Motor neuron (in vitro differentiated cells): ENCODE results near the gene PLTP. TPM values are rescaled to one million over a fixed set of nuclear protein-coding genes. Genes with fewer than 3 reads are reported as not detected.
"Not testable (repeated sequence)": the region's sequence is repeated elsewhere in the genome, so short reads cannot be mapped to it uniquely, and the experiment has no call there.

Experiments
- ATAC-seq, 8 experiments: fragments of 200-7000 bp; cut with Tn5 transposase; replicated peaks in 6 of 8; 2 replicates each; pipeline ENCODE4 v1.8.0; 2021; ENCODE audit warnings: mild to moderate bottlenecking in 8 of 8, moderate library complexity in 8 of 8
- H3K27ac ChIP-seq, 2 donors: fragments of 250-450 bp; sonication (Bioruptor Pico); 2 replicates each; pipeline ENCODE4 v1.9.0; 2021; ENCODE audit warnings: antibody characterized with exemption in 2 of 2, mild to moderate bottlenecking in 2 of 2, moderate library complexity in 1 of 2
- H3K4me1 ChIP-seq, 2 donors: fragments of 250-450 bp; sonication (Bioruptor Pico); replicated peaks in 1 of 2; 2 replicates each; pipeline ENCODE4 v1.6.1; 2021; ENCODE audit warnings: antibody characterized with exemption in 2 of 2, mild to moderate bottlenecking in 2 of 2, moderate library complexity in 1 of 2
- H3K4me3 ChIP-seq, 5 donors: fragments of 250-450 bp; sonication (Bioruptor Pico); 2 replicates each; pipeline ENCODE4 v1.9.0; 2021; ENCODE audit warnings: antibody characterized with exemption in 5 of 5, mild to moderate bottlenecking in 5 of 5, moderate library complexity in 4 of 5
- WGBS, 10 experiments: fragments of 450-650 bp; shearing (Covaris generic); methylation state at CpG; one replicate each; pipeline ENCODE4 v1.0.0; 2022; 5-methylcytosine and 5-hydroxymethylcytosine counted together
- in situ Hi-C, 9 experiments: fragments of 400-800 bp; cut with MboI; loops; one replicate each; pipeline ENCODE4 v1.15.0; 2021; ENCODE audit warnings: low sequenced_read_pairs in 9 of 9, low pct_unique_long_range_greater_than_20kb in 2 of 9; ENCODE audit not compliant: unreplicated experiment in 9 of 9
- total RNA-seq, 8 experiments: library from RNA; unstranded; fragments of 300-600 nt; gene quantifications; 2 replicates each; pipeline versions ENCODE4 v1.2.3 to v1.2.4, GENCODE V29; 2022

PLTP gene
- total RNA-seq, 8 experiments from 2014 or later: 30.7 to 638 (median 41.2) TPM

DNA sequence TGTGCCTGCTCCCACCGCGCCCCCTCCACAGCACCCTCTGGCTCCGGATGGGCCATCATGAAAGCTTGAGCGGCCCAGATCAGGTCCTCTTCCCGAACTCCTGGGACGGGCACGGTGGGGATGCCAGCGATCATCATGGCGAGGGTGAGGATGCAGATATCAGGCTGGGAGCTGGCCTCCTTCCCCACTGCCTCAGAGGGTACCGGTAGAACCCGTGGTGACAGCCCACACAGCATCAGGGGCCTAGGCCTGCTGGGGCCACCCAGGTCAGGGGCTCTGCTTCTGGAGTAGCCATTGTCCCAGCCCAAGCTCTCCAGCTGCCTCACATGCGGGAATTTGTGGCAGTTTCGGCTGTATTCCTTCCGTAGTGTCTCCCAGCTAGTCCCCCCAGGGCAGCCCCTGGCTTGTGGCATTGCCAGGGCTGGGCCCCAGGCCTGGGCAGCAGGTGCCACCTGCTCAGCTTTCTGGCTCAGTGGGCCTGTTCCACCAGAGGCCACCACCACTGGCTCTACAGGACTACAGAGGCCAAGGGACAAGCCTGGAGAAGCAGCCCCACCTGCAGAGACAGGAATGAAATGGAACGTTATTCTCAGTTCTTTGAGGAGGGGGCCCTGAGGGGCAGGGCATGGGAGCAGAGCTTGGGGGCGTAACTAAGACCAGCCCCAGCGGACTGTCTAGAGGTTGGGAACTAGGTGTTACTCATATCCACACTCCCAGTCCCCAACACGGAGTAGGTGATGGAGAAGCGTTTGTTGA, 25.2 kb downstream of the PLTP start:
- H3K4me1 ChIP-seq: peaks cover 12 to 15% of the 10 kb centered on the region in 2 donors
- ATAC-seq: no peak
- in situ Hi-C loops: no loop called here
- no peak overlapping the region for H3K4me3 ChIP-seq
- H3K27ac ChIP-seq: no peak overlapping the region
- WGBS, 10 experiments: 78 to 89% (median 80%) methylated on average over 2 to 5 of the region's 19 CpGs; no CpG with 5 or more reads in 7 of the 10 experiments

DNA sequence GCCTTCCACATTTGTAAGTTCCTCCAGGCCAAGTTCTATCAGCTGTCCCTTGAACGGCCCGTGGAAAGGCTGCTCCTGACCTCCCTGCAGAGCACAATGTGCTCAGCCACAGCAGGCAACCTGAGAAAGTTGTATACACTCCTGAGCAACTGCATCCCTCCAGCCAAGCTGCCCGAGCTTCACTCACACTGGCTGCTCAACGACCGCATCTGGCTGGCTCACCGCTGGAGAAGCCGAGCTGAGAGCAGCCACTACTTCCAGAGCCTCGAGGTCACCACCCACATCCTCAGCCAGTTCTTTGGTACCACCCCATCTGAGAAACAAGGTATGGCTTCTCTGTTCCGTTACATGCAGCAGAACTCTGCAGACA, 28.9 kb downstream of the PLTP start:
- in situ Hi-C loops: no loop called here
- Histone ChIP-seq H3K27ac (no peak overlapping the region), H3K4me3 (no peak overlapping the region), H3K4me1 (peaks cover 5 to 11% of the 10 kb centered on the region in 2 donors)
- ATAC-seq: no peak
- 80 to 100% (median 91%) methylated on average over 1 to 6 of the region's 9 CpGs; no CpG with 5 or more reads in 2 of the 10 experiments for WGBS, 10 experiments

GRCh38 chr20:45882469-45883099, 29.4 kb downstream of the PLTP start:
- no peak for ATAC-seq
- in situ Hi-C loops: no loop called here
- Histone ChIP-seq H3K27ac (no peak overlapping the region), H3K4me1 (peaks cover 5 to 11% of the 10 kb centered on the region in 2 donors), H3K4me3 (no peak overlapping the region)
- 60 to 92% (median 88%) methylated on average over 2 to 4 of the region's 4 CpGs; no CpG with 5 or more reads in 3 of the 10 experiments for WGBS, 10 experiments

DNA sequence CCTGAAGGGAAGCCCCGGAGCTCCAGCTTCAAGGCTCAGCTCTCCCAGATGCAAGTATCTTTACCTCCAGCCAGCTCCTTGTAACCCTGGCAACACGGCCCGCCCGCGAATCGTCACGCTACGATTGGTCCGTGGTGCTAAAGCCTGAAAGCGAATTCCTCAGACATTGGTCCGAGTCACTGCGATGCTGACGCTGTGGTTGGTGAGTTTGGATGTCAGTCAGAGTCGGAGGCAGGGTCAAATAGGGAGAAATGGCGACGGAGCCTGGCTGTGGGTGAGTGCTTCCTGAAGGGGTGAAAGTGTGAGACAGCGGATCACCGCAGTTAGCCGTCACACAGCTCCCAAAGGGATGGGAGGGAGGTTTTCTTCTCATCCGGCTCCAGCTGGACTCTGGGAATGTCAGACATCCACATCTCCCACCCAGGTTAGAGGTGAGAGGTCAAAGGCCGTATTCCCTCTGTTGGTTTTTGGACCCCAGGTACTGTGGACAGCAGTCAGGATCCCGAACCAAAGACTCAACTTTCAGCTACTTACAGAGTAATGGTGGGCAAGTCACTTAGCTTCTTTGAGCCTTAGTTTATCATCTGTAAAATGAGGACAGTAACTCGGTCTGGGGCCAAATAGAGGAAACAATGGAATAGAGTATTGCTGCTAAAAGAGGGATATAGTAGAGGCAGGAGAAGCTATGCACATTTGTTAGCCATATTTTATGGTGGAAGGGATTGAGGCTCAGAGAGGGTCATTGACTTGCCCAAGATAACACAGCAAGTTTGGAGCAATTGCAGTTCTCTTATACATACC, 30.8 kb downstream of the PLTP start, which contains the start of gene ZSWIM1:
Gene ZSWIM1, plus strand, starts transcription at position 240 of the 801 bp plus-strand sequence. CDS start 1,366 bp downstream, outside the sequence.
- peaks cover 5 to 11% of the 10 kb centered on the region in 2 donors for H3K4me1 ChIP-seq
- peak within 1 kb of the TSS; percentile 68 to 76 for H3K27ac ChIP-seq
- WGBS, 10 experiments: 0 to 2% (median 0%) methylated on average over 1 to 21 of the region's 23 CpGs
- H3K4me3 ChIP-seq: peak within 1 kb of the TSS; percentile 42 to 80 (median 71)
- in situ Hi-C loops: no loop called here
- ATAC-seq: peak; percentile 75 to 100 (median 98)

DNA sequence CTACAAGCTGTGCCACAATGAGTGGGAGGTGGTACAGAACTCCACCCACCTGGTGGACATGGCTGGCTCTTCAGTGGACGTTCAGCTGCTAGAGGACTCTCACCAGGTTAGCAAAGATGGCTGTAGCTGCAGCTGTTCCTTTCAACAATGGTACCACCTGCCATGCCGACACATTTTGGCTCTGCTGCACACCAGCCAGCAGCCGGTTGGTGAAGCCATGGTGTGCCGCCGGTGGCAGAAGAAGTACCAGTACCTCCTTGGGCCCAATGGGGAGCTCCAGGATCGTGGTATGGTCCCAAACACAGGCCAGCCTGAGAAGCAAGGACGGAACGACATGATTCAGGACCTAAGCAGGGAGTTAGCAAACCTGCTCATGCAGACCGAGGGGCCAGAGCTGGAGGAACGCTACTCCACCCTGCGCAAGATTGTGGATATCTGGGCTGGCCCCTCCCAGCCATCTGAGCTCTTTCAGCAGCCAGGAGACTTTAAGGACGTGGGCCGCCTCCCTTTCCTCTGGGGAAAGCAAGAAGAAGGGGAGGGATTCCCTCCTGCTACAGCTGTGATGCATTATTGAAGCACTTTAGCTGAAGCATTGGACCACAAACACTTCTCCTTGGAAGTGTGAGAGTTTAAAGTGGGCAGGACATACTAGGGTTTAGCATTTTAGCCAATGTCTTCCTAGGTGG, 33.7 kb downstream of the PLTP start:
- peak in 3 of 8 experiments; percentile 63 to 81 (median 77) for ATAC-seq
- Histone ChIP-seq H3K27ac (no peak overlapping the region), H3K4me3 (no peak overlapping the region), H3K4me1 (peaks cover 5 to 11% of the 10 kb centered on the region in 2 donors)
- WGBS, 10 experiments: 5 to 100% (median 80%) methylated on average over 1 to 8 of the region's 13 CpGs; no CpG with 5 or more reads in 2 of the 10 experiments
- in situ Hi-C loops: no loop called here

DNA sequence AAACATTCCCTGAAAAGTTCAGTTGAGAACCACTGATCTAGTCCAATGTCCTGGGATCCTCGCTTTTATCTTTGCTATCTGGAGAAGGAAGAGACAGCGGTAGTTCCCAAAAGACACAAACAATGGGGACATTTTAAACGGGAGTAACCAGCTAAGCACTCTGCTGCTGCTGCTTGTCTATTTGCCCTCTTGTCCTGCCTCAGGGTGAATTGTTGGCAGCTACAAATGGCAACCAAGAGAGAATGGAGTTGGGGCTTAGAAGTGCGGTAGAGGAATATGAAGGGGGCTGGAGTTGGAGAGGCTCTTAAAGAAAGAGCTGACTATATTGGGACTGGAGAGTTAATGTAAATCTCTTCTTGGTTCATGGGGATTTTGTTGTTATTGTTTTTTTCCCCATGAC, 37.4 kb downstream of the PLTP start:
- H3K4me1 ChIP-seq: no peaks in the 10 kb centered on the region
- 17 to 100% (median 73%) methylated on average over 1 to 3 of the region's 4 CpGs; no CpG with 5 or more reads in 2 of the 10 experiments for WGBS, 10 experiments
- in situ Hi-C loops: no loop called here
- ATAC-seq: no peak
- no peak overlapping the region for H3K4me3 ChIP-seq
- no peak overlapping the region for H3K27ac ChIP-seq

- in situ Hi-C loops, H3K27ac ChIP-seq, H3K4me3 ChIP-seq, ATAC-seq, H3K4me1 ChIP-seq: not testable (repeated sequence)
- 82 to 95% (median 86%) methylated on average over 3 to 10 of the region's 10 CpGs; no CpG with 5 or more reads in 7 of the 10 experiments for WGBS, 10 experiments
Measured at GRCh38 chr20:45874104-45874481, 37.9 kb downstream of the PLTP start.

DNA sequence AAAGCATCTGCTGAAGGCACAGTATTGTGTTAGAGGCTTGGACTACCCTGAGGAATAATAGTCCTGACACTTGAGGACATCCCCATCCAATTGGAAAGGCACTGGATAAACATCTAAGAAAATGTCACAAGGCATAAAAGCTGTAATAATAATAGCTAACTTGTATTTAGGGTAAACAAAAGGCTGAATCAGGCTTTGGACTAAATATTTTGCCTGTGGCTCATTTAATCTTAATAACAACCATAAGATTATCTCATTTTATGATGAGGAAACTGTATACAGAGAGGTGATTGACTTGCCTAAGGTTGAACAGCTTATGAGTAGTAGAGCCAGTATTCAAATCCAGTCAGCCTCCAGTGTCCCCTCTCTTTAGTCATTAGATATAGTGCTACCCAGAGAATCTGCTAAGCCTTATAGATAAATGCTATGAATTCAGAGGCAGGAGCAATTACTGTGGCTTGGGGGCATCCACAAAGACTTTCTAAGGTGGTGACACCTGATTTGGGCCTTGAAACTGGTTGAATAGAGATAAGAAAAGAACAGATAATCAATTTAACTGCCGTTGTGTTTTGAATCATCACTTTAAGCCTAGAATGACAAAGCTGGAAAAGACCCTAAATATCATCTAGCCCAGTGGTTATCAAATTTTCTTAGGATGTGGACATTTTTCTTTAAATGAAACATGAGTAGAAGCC, 38.4 kb downstream of the PLTP start:
- H3K4me1 ChIP-seq: no peaks in the 10 kb centered on the region
- H3K4me3 ChIP-seq: no peak overlapping the region
- H3K27ac ChIP-seq: no peak overlapping the region
- 71 to 100% (median 92%) methylated on average over 1 of the region's 1 CpG; no CpG with 5 or more reads in 6 of the 10 experiments for WGBS, 10 experiments
- ATAC-seq: no peak
- in situ Hi-C loops: no loop called here

- in situ Hi-C loops: no loop called here
- no peak overlapping the region for H3K4me3 ChIP-seq
- no peak overlapping the region for H3K27ac ChIP-seq
- H3K4me1 ChIP-seq: no peaks in the 10 kb centered on the region
- ATAC-seq: no peak
- 75 to 100% (median 91%) methylated on average over 1 to 4 of the region's 4 CpGs; no CpG with 5 or more reads in 4 of the 10 experiments for WGBS, 10 experiments
Measured at GRCh38 chr20:45872626-45873025, 39.3 kb downstream of the PLTP start.

- in situ Hi-C loops: no loop called here
- Histone ChIP-seq H3K4me1 (no peaks in the 10 kb centered on the region), H3K27ac (no peak overlapping the region), H3K4me3 (no peak overlapping the region)
- ATAC-seq: peak in 2 of 8 experiments; percentile 28 to 59
Measured at GRCh38 chr20:45867819-45868176, 44.2 kb downstream of the PLTP start.

GRCh38 chr20:45867136-45867818, 44.7 kb downstream of the PLTP start:
- WGBS, 10 experiments: 80 to 100% (median 90%) methylated on average over 2 to 6 of the region's 6 CpGs; no CpG with 5 or more reads in 1 of the 10 experiments
- Histone ChIP-seq H3K4me3 (no peak overlapping the region), H3K27ac (no peak overlapping the region), H3K4me1 (no peaks in the 10 kb centered on the region)
- in situ Hi-C loops: no loop called here
- no peak for ATAC-seq

GRCh38 chr20:45866454-45866853, 45.5 kb downstream of the PLTP start:
- WGBS, 10 experiments: 72 to 100% (median 90%) methylated on average over 2 to 5 of the region's 5 CpGs; no CpG with 5 or more reads in 3 of the 10 experiments

More at GRCh38 chr20:45866454-45866853, 45.5 kb downstream of the PLTP start:
- in situ Hi-C loops: no loop called here
- no peak overlapping the region for H3K4me3 ChIP-seq
- H3K27ac ChIP-seq: no peak overlapping the region
- no peaks in the 10 kb centered on the region for H3K4me1 ChIP-seq
- no peak for ATAC-seq
